ENCODE data around the gene SAP30BP.

The SAP30BP gene

GRCh38 chr17:75757086-75757681 lies 90.0 kb downstream of the SAP30BP start:
- TF ChIP-seq TAF1 (IDR thresholded peaks at IDR 0.05; ENCODE audit: borderline replicate concordance, insufficient read depth, low read length) (no peak), REST (IDR thresholded peaks at IDR 0.05; ENCODE audit: insufficient read depth in 1 of 2, low read depth in 2 of 2, low read length in 2 of 2) (no peak), FOXP2 (optimal IDR thresholded peaks at IDR 0.05; ENCODE audit: borderline replicate concordance, extremely low read depth, extremely low read length, insufficient read depth) (no peak), POLR2AphosphoS5 (IDR thresholded peaks at IDR 0.05; ENCODE audit: low read depth, low read length) (no peak), SIN3A (IDR thresholded peaks at IDR 0.05; ENCODE audit: borderline replicate concordance, insufficient read depth, low read length) (no peak)

All from PFSK-1 (cell line).